NCI-H82 (cell line): ENCODE data around the gene KRTCAP2.

Experiments used
- DNase-seq: peaks from one replicate; lab custom pipeline; 2025; lab: John Stamatoyannopoulos, UW

The KRTCAP2 gene

GRCh38 chr1:155133799-155134281 is 39.3 kb downstream of the KRTCAP2 start:
- no peak for DNase-seq

GRCh38 chr1:155131856-155132255 is 41.2 kb downstream of the KRTCAP2 start:
- no peak for DNase-seq

DNA sequence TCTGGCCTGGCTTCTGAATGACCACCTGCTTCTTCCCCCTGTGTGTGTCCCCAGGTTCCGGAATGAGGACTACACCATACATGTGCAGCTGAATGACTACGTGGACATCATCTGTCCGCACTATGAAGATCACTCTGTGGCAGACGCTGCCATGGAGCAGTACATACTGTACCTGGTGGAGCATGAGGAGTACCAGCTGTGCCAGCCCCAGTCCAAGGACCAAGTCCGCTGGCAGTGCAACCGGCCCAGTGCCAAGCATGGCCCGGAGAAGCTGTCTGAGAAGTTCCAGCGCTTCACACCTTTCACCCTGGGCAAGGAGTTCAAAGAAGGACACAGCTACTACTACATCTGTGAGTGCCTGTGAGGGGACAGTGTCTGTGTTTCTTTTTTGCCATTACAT is 41.8 kb downstream of the KRTCAP2 start:
- DNase-seq: no peak

- DNase-seq: peak; percentile 68
These were observed 42.7 kb downstream of the KRTCAP2 start for GRCh38 chr1:155130272-155131006.

DNA sequence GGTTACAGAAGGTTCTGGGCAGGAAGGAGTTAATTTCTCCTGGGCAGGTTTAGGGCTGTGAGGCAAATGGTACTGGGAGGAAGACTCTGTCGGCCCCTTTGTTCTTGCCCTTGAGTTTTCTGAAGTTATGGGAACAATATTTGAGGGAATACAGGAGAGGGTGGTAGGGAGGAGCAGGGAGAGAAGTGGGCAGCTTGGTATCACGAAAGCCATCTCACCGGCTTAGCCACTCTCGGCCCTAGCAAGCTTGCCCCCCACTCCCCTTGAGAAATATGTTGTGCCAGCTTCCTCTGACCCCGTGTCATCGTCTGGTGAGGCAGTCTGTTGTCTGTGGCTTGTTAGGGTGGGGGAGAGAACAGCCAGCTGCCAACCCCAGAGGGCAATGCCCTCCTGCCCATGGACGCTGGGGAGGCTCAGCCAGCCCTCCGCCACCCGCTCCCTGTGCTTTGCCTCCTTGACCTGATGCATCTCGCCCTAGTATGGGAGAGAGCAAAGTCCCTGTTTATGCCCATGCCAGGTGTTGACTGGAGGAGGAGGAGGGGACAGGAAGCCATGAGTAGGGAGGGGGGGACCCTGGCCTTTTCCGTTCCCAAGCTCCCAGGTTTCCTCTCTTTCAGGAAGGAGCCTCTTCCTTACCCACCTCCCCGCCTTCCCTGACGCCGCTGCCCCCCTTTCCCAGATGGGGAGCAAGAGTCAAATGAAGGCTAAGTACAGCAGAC is 44.2 kb downstream of the KRTCAP2 start:
- DNase-seq: no peak

- no peak for DNase-seq
These were observed 44.9 kb downstream of the KRTCAP2 start for GRCh38 chr1:155127967-155128754.

GRCh38 chr1:155127105-155127966 is 45.8 kb downstream of the KRTCAP2 start, which contains the start of gene EFNA1:
Gene EFNA1 (plus strand): TSS chr1:155127876. CDS start chr1:155127978, 102 bp downstream.
- DNase-seq: peak; percentile 85

- peak; percentile 88 for DNase-seq
These were observed 46.5 kb downstream of the KRTCAP2 start for GRCh38 chr1:155126556-155127104.

GRCh38 chr1:155125946-155126555 is 47.1 kb downstream of the KRTCAP2 start:
- no peak for DNase-seq

DNA sequence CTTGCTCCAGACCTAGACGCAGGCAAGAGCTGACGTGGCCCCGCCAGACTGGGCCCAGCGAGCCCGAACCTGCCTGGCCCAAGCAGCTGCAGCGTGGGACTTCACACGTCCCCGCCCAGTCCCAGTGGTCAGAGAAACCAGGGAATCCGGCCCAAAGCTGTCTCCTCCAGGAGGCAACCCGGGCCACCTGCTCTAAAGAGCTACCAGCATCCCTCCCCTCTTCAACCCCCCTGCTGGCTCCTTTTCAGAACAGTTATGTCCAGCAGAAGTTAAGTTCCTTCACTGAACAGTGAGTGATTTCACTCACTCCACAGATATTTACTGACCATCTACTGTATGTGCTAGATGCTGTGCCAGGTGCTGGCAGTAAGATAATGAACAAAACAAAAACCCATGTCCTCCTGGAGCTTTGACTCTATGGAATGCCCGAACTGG is 47.6 kb downstream of the KRTCAP2 start:
- no peak for DNase-seq

DNA sequence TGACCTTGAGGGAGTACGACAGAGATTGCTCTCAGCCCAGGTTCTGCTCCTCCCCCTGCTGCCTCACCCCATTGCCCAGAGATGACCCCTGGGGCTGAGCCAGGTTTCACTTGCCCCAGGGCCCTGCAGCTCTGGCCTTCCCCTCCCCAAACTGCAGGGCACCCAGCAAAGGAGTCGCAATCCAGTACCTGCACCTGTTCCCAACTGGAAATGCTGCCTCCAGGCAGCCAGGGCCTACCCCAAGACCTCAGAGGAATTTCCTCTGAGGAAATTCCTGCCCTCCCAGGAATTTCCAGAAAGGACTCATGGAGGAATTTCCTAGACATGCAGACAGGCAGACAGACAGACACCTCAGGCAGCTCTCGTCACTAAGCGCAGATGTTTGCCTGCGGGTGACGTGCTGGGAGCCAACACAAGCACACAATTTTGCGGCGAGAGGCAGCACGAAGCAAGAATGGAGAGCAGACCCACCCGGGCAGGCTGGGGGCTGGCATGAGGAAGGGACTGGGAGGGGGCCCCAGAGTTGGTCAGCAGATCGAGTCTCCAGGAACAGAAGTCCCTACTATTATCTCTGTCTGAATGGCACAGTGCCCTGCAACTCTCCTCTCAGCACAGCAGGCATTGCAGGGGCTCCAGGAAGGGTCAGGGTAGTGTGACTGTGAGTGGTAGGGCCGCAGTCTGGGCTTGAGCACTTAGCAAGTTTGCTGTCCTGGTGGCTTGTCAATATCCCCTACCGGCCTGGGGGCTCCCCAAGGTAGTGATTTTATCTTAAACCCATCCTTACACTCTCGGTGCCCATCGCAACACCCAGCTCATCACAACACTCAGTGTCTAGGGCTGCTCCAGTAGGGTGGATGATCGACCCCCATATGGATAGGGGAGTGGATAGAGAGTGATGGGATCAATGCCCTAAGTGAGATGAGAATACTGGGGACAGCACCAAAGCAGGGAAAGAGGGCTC is 48.3 kb downstream of the KRTCAP2 start:
- DNase-seq: no peak

DNA sequence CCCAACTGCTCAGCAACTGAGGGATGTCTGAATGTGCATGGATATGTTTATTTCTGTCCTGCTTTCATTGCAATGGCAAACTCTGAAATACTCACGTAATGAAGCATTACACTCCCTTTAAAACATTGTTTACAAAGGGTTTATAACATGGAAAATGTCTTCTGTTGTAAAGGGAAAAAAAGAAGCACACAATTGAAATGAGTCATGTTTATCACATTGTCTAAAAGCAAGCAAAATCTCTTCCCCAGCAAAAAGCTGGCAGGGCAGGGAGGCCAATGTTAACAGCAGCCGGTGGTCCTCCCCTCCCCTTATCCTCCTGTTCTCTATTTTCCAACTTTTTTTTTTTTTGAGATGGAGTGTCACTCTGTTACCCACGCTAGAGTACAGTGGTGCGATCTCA is 49.3 kb downstream of the KRTCAP2 start:
- no peak for DNase-seq

GRCh38 chr1:155122308-155122707 is 50.8 kb downstream of the KRTCAP2 start:
- DNase-seq: no peak

GRCh38 chr1:155121249-155121648 is 51.9 kb downstream of the KRTCAP2 start:
- DNase-seq: no peak

GRCh38 chr1:155120253-155120652 is 52.9 kb downstream of the KRTCAP2 start:
- no peak for DNase-seq
